Left lung (tissue), 10 donors: ENCODE data around the gene FHIT. TPM values are rescaled to one million over a fixed set of nuclear protein-coding genes. Genes with fewer than 3 reads are reported as not detected.
"Not testable (repeated sequence)": the region's sequence is repeated elsewhere in the genome, so short reads cannot be mapped to it uniquely, and the experiment has no call there.

Experiments used
- ATAC-seq: fragments of 200-7000 bp; cut with Tn5 transposase; one replicate; pipeline ENCODE4 v1.9.1; 2020; ENCODE audit warnings: moderate library complexity
- DNase-seq, 4 donors: peaks; one replicate each; pipeline ENCODE4 v3.0.0-alpha.2; 2013 to 2020
- H3K27ac ChIP-seq, 2 donors: fragments of 200-600 bp; sonication (generic) in 1 of 2; one replicate each; pipeline versions ENCODE4 v1.5.0 to v1.8.0; 2020 to 2021
- H3K27me3 ChIP-seq, 2 donors: fragments of 200-600 bp; sonication (generic) in 1 of 2; one replicate each; pipeline versions ENCODE4 v1.5.0 to v1.8.0; 2020 to 2021
- H3K36me3 ChIP-seq, 2 donors: fragments of 200-600 bp; sonication (generic) in 1 of 2; one replicate each; pipeline versions ENCODE4 v1.5.0 to v1.8.0; 2020 to 2021
- H3K4me1 ChIP-seq, 2 donors: fragments of 200-600 bp; one replicate each; pipeline ENCODE4 v1.8.0; 2021
- H3K4me3 ChIP-seq, 2 donors: fragments of 200-600 bp; sonication (generic) in 1 of 2; one replicate each; pipeline versions ENCODE4 v1.5.0 to v1.8.0; 2020 to 2021; ENCODE audit warnings: mild to moderate bottlenecking in 1 of 2
- H3K9me3 ChIP-seq, 2 donors: fragments of 200-600 bp; sonication (generic) in 1 of 2; one replicate each; pipeline versions ENCODE4 v1.5.0 to v1.8.0; 2020 to 2021
- intact Hi-C, 2 donors: fragments of 100-400 bp; cut with DNase I; formaldehyde crosslinking; loops; one replicate each; pipeline versions ENCODE4 v1.11.2 to v1.14.2; 2022
- polyA plus RNA-seq, 6 donors: library from polyadenylated mRNA; unstranded; fragments of 120-200 nt; gene quantifications; one replicate each; pipeline ENCODE4 v1.2.1, GENCODE V29; 2013; ENCODE audit not compliant: insufficient read length in 6 of 6
- total RNA-seq, 2 donors: library from RNA; stranded (reverse); fragmentation: NEBNext Ultra II Directional; extraction: Animal tissue kit (Norgen Biotek cat#: 25700); gene quantifications; one replicate each; pipeline ENCODE4 v1.2.1, GENCODE V29; 2021
- TF ChIP-seq, protein P1 (sequence below), 2 donors: fragments of 200-600 bp; sonication (generic) in 1 of 2; IDR thresholded peaks; one replicate each; pipeline versions ENCODE4 v1.5.0 to v1.8.0; 2021; ENCODE audit warnings: antibody characterized with exemption in 2 of 2
- donor health status: DM: no; HTN: yes; CAD: no.
- donor health status: DM: no; HTN: no; CAD: no.

The FHIT gene
- total and polyA plus RNA-seq, 8 donors = 8.5 to 16.3 (median 9.7) TPM

GRCh38 chr3:61029194-61029593 is 222.1 kb downstream of the FHIT start:
- Histone ChIP-seq H3K4me1 (no peaks in the 10 kb centered on the region), H3K27me3 (no peaks in the 10 kb centered on the region), H3K4me3 (no peak overlapping the region), H3K36me3 (no peaks in the 10 kb centered on the region), H3K27ac (no peak overlapping the region), H3K9me3 (no peaks in the 10 kb centered on the region)
- no peak for ATAC-seq
- DNase-seq = no peak
- intact Hi-C loops = no loop called here
- TF ChIP-seq, protein P1, sequence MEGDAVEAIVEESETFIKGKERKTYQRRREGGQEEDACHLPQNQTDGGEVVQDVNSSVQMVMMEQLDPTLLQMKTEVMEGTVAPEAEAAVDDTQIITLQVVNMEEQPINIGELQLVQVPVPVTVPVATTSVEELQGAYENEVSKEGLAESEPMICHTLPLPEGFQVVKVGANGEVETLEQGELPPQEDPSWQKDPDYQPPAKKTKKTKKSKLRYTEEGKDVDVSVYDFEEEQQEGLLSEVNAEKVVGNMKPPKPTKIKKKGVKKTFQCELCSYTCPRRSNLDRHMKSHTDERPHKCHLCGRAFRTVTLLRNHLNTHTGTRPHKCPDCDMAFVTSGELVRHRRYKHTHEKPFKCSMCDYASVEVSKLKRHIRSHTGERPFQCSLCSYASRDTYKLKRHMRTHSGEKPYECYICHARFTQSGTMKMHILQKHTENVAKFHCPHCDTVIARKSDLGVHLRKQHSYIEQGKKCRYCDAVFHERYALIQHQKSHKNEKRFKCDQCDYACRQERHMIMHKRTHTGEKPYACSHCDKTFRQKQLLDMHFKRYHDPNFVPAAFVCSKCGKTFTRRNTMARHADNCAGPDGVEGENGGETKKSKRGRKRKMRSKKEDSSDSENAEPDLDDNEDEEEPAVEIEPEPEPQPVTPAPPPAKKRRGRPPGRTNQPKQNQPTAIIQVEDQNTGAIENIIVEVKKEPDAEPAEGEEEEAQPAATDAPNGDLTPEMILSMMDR (IDR thresholded peaks at IDR 0.05) = no peak

GRCh38 chr3:61018807-61019206 is 232.4 kb downstream of the FHIT start:
- no peaks in the 10 kb centered on the region for H3K27me3 ChIP-seq
- DNase-seq (no peak), ATAC-seq (no peak)
- intact Hi-C loops = no loop called here
- H3K4me3 ChIP-seq = no peak overlapping the region
- H3K36me3 ChIP-seq = no peaks in the 10 kb centered on the region
- no peak overlapping the region for H3K27ac ChIP-seq
- peaks cover 0 to 10% of the 10 kb centered on the region in 2 donors for H3K4me1 ChIP-seq
- peaks cover 0 to 18% of the 10 kb centered on the region in 2 donors for H3K9me3 ChIP-seq
- TF ChIP-seq, protein P1 (IDR thresholded peaks at IDR 0.05) = no peak

DNA sequence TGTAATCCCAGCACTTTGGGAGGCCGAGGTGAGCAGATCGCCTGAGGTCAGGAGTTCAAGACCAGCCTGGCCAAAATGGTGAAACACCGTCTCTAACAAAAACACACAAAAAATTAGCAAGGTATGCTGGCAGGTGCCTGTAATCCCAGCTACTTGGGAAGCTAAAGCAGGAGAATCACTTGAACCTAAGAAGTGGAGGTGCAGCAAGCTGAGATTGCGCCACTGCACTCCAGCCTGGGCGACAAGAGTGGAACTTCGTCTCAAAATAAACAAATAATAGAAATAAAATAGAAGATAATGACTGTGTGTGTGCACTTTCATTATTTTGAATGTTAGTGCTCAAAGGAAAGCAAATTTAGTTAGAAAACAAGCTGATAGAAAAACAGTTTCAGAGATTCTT is 234.2 kb downstream of the FHIT start:
- H3K27me3 ChIP-seq, intact Hi-C loops, H3K4me1 ChIP-seq, H3K4me3 ChIP-seq, H3K36me3 ChIP-seq, H3K9me3 ChIP-seq, H3K27ac ChIP-seq: not testable (repeated sequence)
- ATAC-seq (peak; percentile 83), DNase-seq (peak in 1 of 4 donors; percentile 42)

DNA sequence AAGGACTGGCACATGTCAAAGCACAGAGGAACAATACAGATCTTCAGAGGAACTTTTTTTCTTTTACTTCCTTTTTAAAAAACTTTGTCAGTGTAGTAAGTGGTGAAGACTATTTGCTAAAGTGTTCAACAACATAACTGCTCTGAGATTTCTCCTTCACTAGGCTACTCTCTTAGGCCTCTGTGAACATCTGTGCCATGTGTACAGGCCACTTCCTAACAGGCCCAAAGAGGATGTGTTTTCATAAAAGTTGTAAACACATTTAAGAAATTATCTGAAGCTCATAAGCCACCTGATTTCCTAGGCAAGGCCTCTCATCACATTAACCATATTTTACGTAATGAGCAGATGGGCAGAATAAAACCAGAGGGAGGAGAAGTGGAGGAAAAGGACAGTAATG is 235.4 kb downstream of the FHIT start:
- Histone ChIP-seq H3K27ac (peak overlapping the region in 1 of 2 donors; percentile 75), H3K27me3 (no peaks in the 10 kb centered on the region), H3K4me3 (no peak overlapping the region), H3K9me3 (peaks cover 0 to 3% of the 10 kb centered on the region in 2 donors), H3K4me1 (peaks cover 0 to 10% of the 10 kb centered on the region in 2 donors), H3K36me3 (no peaks in the 10 kb centered on the region)
- DNase-seq (no peak), ATAC-seq (peak; percentile 65)
- TF ChIP-seq, protein P1 (IDR thresholded peaks at IDR 0.05) = no peak
- intact Hi-C loops = no loop called here

DNA sequence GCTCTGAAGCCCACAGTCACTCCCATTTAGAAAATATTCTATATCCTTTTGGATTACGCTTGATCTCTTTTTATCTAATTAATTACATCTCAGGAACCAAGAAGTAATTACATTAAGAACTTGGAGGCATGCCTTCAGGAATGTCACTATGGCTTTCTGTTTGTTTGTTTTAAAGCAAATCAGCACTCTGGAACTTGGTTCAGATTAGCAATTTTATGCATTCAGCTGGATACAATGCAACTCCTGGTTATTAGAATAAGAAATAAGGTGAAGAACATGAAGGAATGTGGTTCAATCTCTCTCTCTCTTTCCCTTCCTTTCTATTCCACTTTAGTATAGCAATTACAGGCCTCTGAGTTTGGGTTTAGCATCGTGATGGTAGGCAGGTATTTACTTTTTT is 235.8 kb downstream of the FHIT start:
- DNase-seq (no peak), ATAC-seq (no peak)
- Histone ChIP-seq H3K9me3 (peaks cover 0 to 3% of the 10 kb centered on the region in 2 donors), H3K27ac (peak overlapping the region in 1 of 2 donors; percentile 75), H3K27me3 (no peaks in the 10 kb centered on the region), H3K36me3 (no peaks in the 10 kb centered on the region), H3K4me1 (peaks cover 0 to 10% of the 10 kb centered on the region in 2 donors), H3K4me3 (no peak overlapping the region)
- TF ChIP-seq, protein P1 (IDR thresholded peaks at IDR 0.05) = no peak
- intact Hi-C loops = no loop called here

DNA sequence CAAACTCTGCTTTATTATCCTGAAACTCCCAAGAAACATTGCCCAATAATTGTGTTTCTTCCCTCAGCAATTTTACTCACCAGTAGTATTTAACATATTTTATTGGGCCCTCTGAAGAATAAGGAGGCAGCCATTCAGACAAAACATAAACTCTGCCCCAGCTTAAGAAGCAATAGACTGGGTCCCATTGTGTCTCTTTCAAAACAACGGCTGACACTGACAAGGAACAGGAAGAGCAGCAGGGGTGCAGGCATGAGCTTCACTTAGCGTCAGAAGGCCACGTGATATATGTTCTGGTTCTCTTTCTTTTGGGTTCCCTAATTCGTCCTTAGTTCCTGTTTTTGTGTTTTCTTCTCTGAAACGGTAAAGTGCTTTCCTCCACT is 242.3 kb downstream of the FHIT start:
- DNase-seq (peak in 1 of 4 donors; percentile 40), ATAC-seq (peak; percentile 82)
- Histone ChIP-seq H3K4me3 (no peak overlapping the region), H3K36me3 (no peaks in the 10 kb centered on the region), H3K27ac (peak overlapping the region in 1 of 2 donors; percentile 83), H3K4me1 (peaks cover 0 to 11% of the 10 kb centered on the region in 2 donors), H3K27me3 (no peaks in the 10 kb centered on the region), H3K9me3 (no peaks in the 10 kb centered on the region)
- intact Hi-C loops = no loop called here
- TF ChIP-seq, protein P1 (IDR thresholded peaks at IDR 0.05) = no peak
